BLaER1 treated with 17β-estradiol and CSF1 and Interleukin-3, amounts not matched to agents 10 nM and 100 nM (cell line): ENCODE data around the gene C12orf60.
A peak's percentile ranks its signal among the peaks of the same experiment; 100 is the strongest.

ENCODE experiments used
- H3K27ac ChIP-seq, 11 experiments: shearing (Covaris generic); formaldehyde crosslinking; 2 replicates each; pipeline ENCODE4 v1.8.1; 2022
- H3K27me3 ChIP-seq, 11 experiments: shearing (Covaris generic); formaldehyde crosslinking; 2 replicates each; pipeline ENCODE4 v1.8.1; 2022
- H3K36me3 ChIP-seq, 11 experiments: shearing (Covaris generic); formaldehyde crosslinking; 2 replicates each; pipeline ENCODE4 v1.8.1; 2022
- H3K4me1 ChIP-seq, 10 experiments: shearing (Covaris generic); formaldehyde crosslinking; 2 replicates each; pipeline ENCODE4 v1.8.1; 2022
- H3K4me2 ChIP-seq, 11 experiments: shearing (Covaris generic); formaldehyde crosslinking; 2 replicates each; pipeline ENCODE4 v1.8.1; 2022
- H3K4me3 ChIP-seq, 10 experiments: shearing (Covaris generic); formaldehyde crosslinking; 2 replicates each; pipeline ENCODE4 v1.8.1; 2022
- H3K9ac ChIP-seq, 11 experiments: shearing (Covaris generic); formaldehyde crosslinking; 2 replicates each; pipeline ENCODE4 v1.8.1; 2022
- H3K9me3 ChIP-seq, 11 experiments: shearing (Covaris generic); formaldehyde crosslinking; replicated peaks in 1 of 11; 2 replicates each; pipeline ENCODE4 v1.8.1; 2022
- H4K20me1 ChIP-seq, 11 experiments: shearing (Covaris generic); formaldehyde crosslinking; 2 replicates each; pipeline ENCODE4 v1.8.1; 2022
- Cebpa-rat ChIP-seq, 11 experiments: shearing (Covaris generic); IDR thresholded peaks; 2 replicates each; pipeline ENCODE4 v1.8.1; 2022

C12orf60 gene

GRCh38 chr12:14846876-14847580 is 43.6 kb downstream of the C12orf60 start:
- H3K9me3 ChIP-seq, result no peaks in the 10 kb centered on the region
- no peaks in the 10 kb centered on the region for H4K20me1 ChIP-seq
- H3K36me3 ChIP-seq, result no peaks in the 10 kb centered on the region
- H3K4me3 ChIP-seq, result no peak overlapping the region
- H3K9ac ChIP-seq, result no peak overlapping the region
- no peak overlapping the region for H3K4me2 ChIP-seq
- H3K27me3 ChIP-seq, result no peaks in the 10 kb centered on the region
- TF ChIP-seq Cebpa-rat (IDR thresholded peaks at IDR 0.05), result no peak
- H3K4me1 ChIP-seq, result peaks cover 0 to 12% (median 7%) of the 10 kb centered on the region in 10 experiments; a peak in 11 of 20 replicates
- no peak overlapping the region for H3K27ac ChIP-seq

DNA sequence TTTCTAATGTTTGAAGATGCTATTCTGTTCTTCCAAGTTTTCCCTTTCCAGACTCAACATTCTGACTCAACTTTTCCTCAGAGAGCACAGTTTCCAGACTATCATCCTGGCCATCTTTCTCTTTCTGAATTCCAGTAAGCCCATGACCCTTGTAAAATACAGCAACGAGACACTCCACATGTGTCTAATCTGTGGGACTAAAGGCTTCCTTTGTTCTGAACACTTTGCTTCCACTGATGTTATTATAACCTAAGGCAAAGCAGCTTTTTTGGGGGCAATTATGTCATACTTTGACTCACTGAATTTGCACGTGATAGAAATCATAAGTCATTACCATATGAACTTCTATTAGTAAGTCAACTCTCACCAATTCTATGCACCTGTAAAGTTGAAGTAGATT is 46.2 kb downstream of the C12orf60 start:
- no peaks in the 10 kb centered on the region for H3K9me3 ChIP-seq
- no peaks in the 10 kb centered on the region for H4K20me1 ChIP-seq
- H3K4me3 ChIP-seq, result no peak overlapping the region
- peaks cover 0 to 12% (median 7%) of the 10 kb centered on the region in 10 experiments; a peak in 11 of 20 replicates for H3K4me1 ChIP-seq
- no peak overlapping the region for H3K27ac ChIP-seq
- TF ChIP-seq Cebpa-rat (IDR thresholded peaks at IDR 0.05), result no peak
- no peak overlapping the region for H3K4me2 ChIP-seq
- H3K27me3 ChIP-seq, result no peaks in the 10 kb centered on the region
- H3K36me3 ChIP-seq, result no peaks in the 10 kb centered on the region
- no peak overlapping the region for H3K9ac ChIP-seq

DNA sequence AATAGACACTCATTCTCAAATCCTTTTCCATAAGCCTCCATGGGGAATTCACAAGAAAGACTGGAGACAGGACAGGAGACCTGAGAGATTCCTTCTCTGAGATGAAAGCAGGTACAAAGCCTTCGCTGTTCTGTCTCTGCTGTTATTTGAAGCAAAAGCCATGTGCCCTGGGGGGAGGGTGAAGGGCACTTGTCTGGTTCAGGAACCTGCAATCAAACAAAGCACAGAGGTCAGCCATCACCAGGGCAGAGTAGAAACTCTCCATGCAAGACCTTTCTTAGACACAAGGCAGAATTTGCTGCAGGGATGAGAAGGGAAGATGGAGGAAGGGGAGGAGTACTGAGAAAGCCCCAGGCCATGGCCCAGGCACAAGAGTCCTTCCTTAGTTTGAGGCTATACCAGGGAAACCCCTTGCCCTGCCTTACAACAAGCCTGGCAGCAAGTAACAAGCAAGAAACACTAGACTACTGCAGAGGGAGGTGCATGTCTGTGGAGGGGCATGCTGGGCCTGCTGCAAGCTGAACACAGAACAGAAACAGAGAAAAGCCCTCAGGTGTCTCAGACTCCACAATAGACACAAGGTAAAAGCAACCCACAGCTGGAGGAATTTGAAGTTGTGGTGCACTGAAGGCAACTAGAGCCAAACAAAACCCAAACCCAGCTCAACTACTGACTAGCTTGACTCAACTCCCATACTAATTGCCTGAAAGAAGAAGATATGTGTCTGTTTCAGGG is 47.6 kb downstream of the C12orf60 start:
- no peaks in the 10 kb centered on the region for H3K27me3 ChIP-seq
- 0 out of 22 replicates have a peak, but pooled peaks cover 0 to under 1% (median 0%) of the 10 kb centered on the region in 11 experiments for H3K9me3 ChIP-seq
- H3K27ac ChIP-seq, result no peak overlapping the region
- H3K36me3 ChIP-seq, result no peaks in the 10 kb centered on the region
- no peaks in the 10 kb centered on the region for H4K20me1 ChIP-seq
- no peak overlapping the region for H3K4me3 ChIP-seq
- H3K4me1 ChIP-seq, result peaks cover 0 to 5% (median 4%) of the 10 kb centered on the region in 10 experiments; a peak in 11 of 20 replicates
- H3K4me2 ChIP-seq, result no peak overlapping the region
- no peak overlapping the region for H3K9ac ChIP-seq
- no peak for TF ChIP-seq Cebpa-rat (IDR thresholded peaks at IDR 0.05)

DNA sequence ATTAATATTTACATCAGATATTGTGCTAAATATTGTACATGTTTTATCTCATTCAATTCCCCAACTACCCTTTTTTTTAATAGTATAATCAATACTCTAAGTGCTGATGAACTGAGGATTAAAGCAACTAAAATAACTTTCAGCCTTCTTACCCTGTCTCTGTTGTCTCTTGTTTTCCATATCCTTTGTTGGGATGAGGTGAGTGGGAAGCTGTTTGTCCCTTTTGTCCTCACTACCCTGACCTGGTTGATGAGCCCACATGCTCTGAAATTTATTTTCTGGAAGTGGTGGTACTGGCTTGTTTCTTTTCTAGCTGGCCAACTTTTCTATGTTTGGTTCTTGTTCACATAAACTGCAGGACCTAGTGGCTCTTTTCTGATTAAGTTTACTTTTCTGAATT is 49.4 kb downstream of the C12orf60 start:
- Histone ChIP-seq H3K4me3 (no peak overlapping the region), H3K27me3 (no peaks in the 10 kb centered on the region), H3K27ac (no peak overlapping the region), H4K20me1 (no peaks in the 10 kb centered on the region), H3K4me1 (peaks cover 0 to 5% (median 0%) of the 10 kb centered on the region in 10 experiments; a peak in 2 of 20 replicates), H3K9me3 (peaks cover 0 to 14% (median 7%) of the 10 kb centered on the region in 11 experiments; a peak in 11 of 22 replicates), H3K9ac (no peak overlapping the region), H3K4me2 (no peak overlapping the region), H3K36me3 (no peaks in the 10 kb centered on the region)
- TF ChIP-seq Cebpa-rat (IDR thresholded peaks at IDR 0.05), result no peak

DNA sequence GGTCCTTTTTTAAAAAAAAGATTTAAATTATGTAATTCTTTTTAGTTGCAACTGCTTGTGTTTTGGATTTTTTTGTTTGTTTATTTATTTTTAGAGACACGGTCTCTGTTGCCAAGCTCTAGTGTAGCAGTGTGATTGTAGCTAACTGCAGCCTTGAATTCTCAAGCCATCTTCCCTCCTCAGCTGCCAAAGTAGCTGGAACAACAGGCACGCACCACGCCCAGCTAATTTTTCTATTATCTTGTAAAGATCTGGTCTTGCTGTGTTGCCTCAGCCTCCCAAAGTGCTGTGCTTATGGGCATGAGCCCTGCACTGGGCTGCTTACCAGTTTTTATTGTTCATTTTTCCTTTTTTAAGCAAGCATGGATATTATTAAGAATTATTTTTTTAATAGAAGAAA is 50.5 kb downstream of the C12orf60 start:
- H3K4me3 ChIP-seq, result no peak overlapping the region
- H4K20me1 ChIP-seq, result no peaks in the 10 kb centered on the region
- H3K27ac ChIP-seq, result no peak overlapping the region
- H3K9ac ChIP-seq, result no peak overlapping the region
- H3K9me3 ChIP-seq, result peaks cover 0 to 14% (median 7%) of the 10 kb centered on the region in 11 experiments; a peak in 12 of 22 replicates
- no peaks in the 10 kb centered on the region for H3K27me3 ChIP-seq
- no peak for TF ChIP-seq Cebpa-rat (IDR thresholded peaks at IDR 0.05)
- H3K4me1 ChIP-seq, result peaks cover 0 to 15% (median 0%) of the 10 kb centered on the region in 10 experiments; a peak in 4 of 20 replicates
- H3K36me3 ChIP-seq, result no peaks in the 10 kb centered on the region
- H3K4me2 ChIP-seq, result no peak overlapping the region

DNA sequence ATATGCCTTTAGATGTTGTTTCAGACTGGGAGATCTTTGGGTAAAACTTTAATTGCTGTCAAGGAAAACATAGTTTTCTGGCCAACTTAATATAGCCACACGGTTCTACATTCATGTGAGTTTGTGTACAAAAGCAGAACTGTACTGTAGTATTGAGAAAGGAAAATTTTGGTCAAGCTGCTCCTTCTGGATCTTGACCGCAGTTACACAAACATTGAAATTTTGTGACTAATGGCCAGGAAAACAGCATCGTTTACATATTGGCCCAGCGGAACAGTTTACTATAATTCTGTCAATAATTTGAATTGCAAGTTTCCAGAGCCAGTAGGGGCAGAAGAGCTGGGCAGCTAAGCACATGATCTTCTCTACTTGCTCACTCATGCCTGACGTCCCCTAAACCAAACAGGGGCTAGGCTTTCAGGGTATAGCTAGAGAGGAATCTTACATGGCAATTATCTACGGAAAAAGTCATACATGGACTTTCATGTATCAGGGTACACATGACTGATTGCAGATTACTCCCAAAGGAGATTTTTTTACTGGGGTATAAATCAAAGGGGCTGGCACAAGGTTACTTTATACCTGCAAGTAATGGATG is 51.2 kb downstream of the C12orf60 start:
- Histone ChIP-seq H3K27me3 (no peaks in the 10 kb centered on the region), H3K36me3 (no peaks in the 10 kb centered on the region), H3K4me1 (peaks cover 0 to 18% (median 0%) of the 10 kb centered on the region in 10 experiments; a peak in 4 of 20 replicates), H4K20me1 (no peaks in the 10 kb centered on the region), H3K4me2 (no peak overlapping the region; a peak in 1 of 22 replicates), H3K4me3 (no peak overlapping the region), H3K9me3 (peaks cover 3 to 19% (median 12%) of the 10 kb centered on the region in 11 experiments; a peak in 21 of 22 replicates), H3K9ac (no peak overlapping the region), H3K27ac (no peak overlapping the region)
- no peak for TF ChIP-seq Cebpa-rat (IDR thresholded peaks at IDR 0.05)

DNA sequence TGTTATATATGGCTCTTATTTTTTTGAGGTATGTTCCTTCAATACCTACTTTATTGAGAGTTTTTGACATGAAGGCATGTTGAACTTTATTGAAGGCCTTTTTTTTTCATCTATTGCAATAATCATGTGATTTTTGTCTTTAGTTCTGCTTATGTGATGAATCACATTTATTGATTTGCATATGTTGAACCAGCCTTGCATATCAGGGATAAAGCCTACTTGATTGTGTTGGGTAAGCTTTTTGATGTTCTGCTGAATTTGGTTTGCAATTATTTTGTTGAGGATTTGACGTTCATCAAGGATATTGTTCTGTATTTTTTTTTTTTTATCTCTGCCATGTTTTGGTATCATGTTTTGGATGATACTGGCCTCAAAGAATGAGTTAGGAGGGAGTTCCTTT is 55.0 kb downstream of the C12orf60 start:
- Histone ChIP-seq H3K27me3 (no peaks in the 10 kb centered on the region), H3K4me2 (0 out of 22 replicates have a peak overlapping the region, but pooled peaks of 1 of the 11 experiments have one; percentile 15)
- no peak for TF ChIP-seq Cebpa-rat (IDR thresholded peaks at IDR 0.05)

GRCh38 chr12:14860490-14860889 is 57.0 kb downstream of the C12orf60 start:
- Histone ChIP-seq H3K9ac (no peak overlapping the region), H3K27ac (no peak overlapping the region), H3K9me3 (peaks cover 26 to 50% (median 39%) of the 10 kb centered on the region in 11 experiments), H3K4me1 (peaks cover 0 to 18% (median 0%) of the 10 kb centered on the region in 10 experiments; a peak in 4 of 20 replicates), H3K4me2 (no peak overlapping the region), H3K4me3 (no peak overlapping the region), H3K27me3 (no peaks in the 10 kb centered on the region), H3K36me3 (no peaks in the 10 kb centered on the region), H4K20me1 (no peaks in the 10 kb centered on the region)
- TF ChIP-seq Cebpa-rat (IDR thresholded peaks at IDR 0.05), result no peak

More for the DNA sequence above, 55.0 kb downstream of the C12orf60 start:
- peaks cover 26 to 50% (median 39%) of the 10 kb centered on the region in 11 experiments for H3K9me3 ChIP-seq
- H4K20me1 ChIP-seq, result no peaks in the 10 kb centered on the region
- no peak overlapping the region for H3K9ac ChIP-seq
- 0 out of 22 replicates have a peak overlapping the region, but pooled peaks of 1 of the 11 experiments have one; percentile 24 for H3K27ac ChIP-seq
- H3K4me3 ChIP-seq, result no peak overlapping the region
- no peaks in the 10 kb centered on the region for H3K36me3 ChIP-seq
- peaks cover 0 to 18% (median 0%) of the 10 kb centered on the region in 10 experiments; a peak in 4 of 20 replicates for H3K4me1 ChIP-seq
